ENCODE results near the gene VCP.

Gene VCP

DNA sequence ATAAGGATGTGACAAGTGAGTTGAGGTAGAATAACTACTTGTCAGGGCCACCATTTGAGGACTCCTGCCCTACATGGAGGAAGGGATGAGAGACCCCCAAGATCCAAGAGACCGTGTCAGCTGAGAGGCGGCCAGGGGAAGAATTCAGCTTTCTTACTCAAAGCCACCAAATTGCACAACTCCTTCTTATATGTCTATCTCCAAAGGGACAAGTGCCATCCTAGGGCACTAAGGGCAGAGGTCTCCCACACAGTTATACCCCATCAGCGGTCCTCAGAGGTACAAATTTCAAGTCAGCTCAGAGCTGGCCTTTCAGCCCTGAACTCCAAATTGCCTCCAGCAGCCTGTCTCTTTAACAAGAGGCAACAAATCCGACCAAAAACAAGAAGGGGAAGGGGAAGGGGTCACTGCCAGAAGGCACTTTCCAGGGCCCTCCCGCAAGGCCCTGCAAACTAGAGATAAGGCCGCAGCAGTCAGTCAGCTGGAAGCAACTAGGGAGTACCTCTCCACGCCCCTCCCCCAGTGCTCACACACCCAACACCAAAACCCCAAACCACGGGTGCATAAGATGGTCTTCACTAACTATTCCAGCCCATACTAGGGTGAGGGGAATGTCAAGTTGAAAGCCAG, 36.6 kb upstream of the VCP start:
- Histone ChIP-seq H3K27me3 (replicated peaks; ENCODE audit: control insufficient read depth, insufficient read depth, low read length) (no peaks in the 10 kb centered on the region), H3K4me1 (ENCODE audit: control insufficient read depth, insufficient read depth, low read length) (peaks cover 56% of the 10 kb centered on the region), H3K9me3 (ENCODE audit: control insufficient read depth, low read length) (no peaks in the 10 kb centered on the region), H3K36me3 (ENCODE audit: control insufficient read depth, insufficient read depth, low read length, severe bottlenecking) (peaks cover 47% of the 10 kb centered on the region), H3K9ac (ENCODE audit: low read length) (peak overlapping the region; percentile 2), H3K4me3 (ENCODE audit: low read length) (peak overlapping the region; percentile 96)
- DNase-seq (ENCODE audit: low read depth) = no peak

GRCh38 chr9:35108461-35108860, 36.0 kb upstream of the VCP start:
- peaks cover 55% of the 10 kb centered on the region for H3K4me1 ChIP-seq (ENCODE audit: control insufficient read depth, insufficient read depth, low read length)
- H3K9ac ChIP-seq (ENCODE audit: low read length) = no peak overlapping the region
- no peaks in the 10 kb centered on the region for H3K27me3 ChIP-seq (replicated peaks; ENCODE audit: control insufficient read depth, insufficient read depth, low read length)
- H3K4me3 ChIP-seq (ENCODE audit: low read length) = no peak overlapping the region
- no peak for DNase-seq (ENCODE audit: low read depth)
- H3K9me3 ChIP-seq (ENCODE audit: control insufficient read depth, low read length) = no peaks in the 10 kb centered on the region
- H3K36me3 ChIP-seq (ENCODE audit: control insufficient read depth, insufficient read depth, low read length, severe bottlenecking) = peaks cover 48% of the 10 kb centered on the region

GRCh38 chr9:35107297-35108290, 35.2 kb upstream of the VCP start:
- Histone ChIP-seq H3K4me3 (ENCODE audit: low read length) (no peak overlapping the region), H3K36me3 (ENCODE audit: control insufficient read depth, insufficient read depth, low read length, severe bottlenecking) (peaks cover 48% of the 10 kb centered on the region), H3K9ac (ENCODE audit: low read length) (no peak overlapping the region), H3K27me3 (replicated peaks; ENCODE audit: control insufficient read depth, insufficient read depth, low read length) (no peaks in the 10 kb centered on the region), H3K9me3 (ENCODE audit: control insufficient read depth, low read length) (no peaks in the 10 kb centered on the region), H3K4me1 (ENCODE audit: control insufficient read depth, insufficient read depth, low read length) (peaks cover 53% of the 10 kb centered on the region)
- DNase-seq (ENCODE audit: low read depth) = no peak

DNA sequence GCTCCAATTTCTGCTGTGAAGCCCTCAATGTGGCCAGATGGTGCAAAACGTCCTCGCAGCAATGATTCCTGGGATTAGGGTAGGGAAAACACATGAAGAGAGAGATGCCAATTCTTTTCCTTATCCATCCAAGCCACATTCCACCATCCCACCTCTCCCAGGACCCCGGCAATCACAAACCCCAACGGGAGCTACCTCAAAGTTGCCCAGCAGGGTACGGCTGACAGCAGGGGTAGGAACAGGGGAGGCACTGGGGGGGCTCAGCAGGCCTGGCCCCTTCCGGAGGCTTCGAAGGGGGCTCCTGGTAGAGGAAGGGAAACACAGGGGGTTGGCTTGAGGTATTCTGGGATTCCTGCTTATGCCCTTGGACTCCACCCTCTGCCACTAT, 33.9 kb upstream of the VCP start:
- no peak for DNase-seq (ENCODE audit: low read depth)
- Histone ChIP-seq H3K27me3 (replicated peaks; ENCODE audit: control insufficient read depth, insufficient read depth, low read length) (no peaks in the 10 kb centered on the region), H3K36me3 (ENCODE audit: control insufficient read depth, insufficient read depth, low read length, severe bottlenecking) (peaks cover 54% of the 10 kb centered on the region), H3K4me3 (ENCODE audit: low read length) (no peak overlapping the region), H3K9ac (ENCODE audit: low read length) (no peak overlapping the region), H3K4me1 (ENCODE audit: control insufficient read depth, insufficient read depth, low read length) (peaks cover 56% of the 10 kb centered on the region), H3K9me3 (ENCODE audit: control insufficient read depth, low read length) (no peaks in the 10 kb centered on the region)

- Histone ChIP-seq H3K36me3 (ENCODE audit: control insufficient read depth, insufficient read depth, low read length, severe bottlenecking) (peaks cover 60% of the 10 kb centered on the region), H3K9ac (ENCODE audit: low read length) (no peak overlapping the region), H3K4me1 (ENCODE audit: control insufficient read depth, insufficient read depth, low read length) (peaks cover 53% of the 10 kb centered on the region), H3K4me3 (ENCODE audit: low read length) (no peak overlapping the region), H3K9me3 (ENCODE audit: control insufficient read depth, low read length) (no peaks in the 10 kb centered on the region), H3K27me3 (replicated peaks; ENCODE audit: control insufficient read depth, insufficient read depth, low read length) (no peaks in the 10 kb centered on the region)
- no peak for DNase-seq (ENCODE audit: low read depth)
Observed at GRCh38 chr9:35105571-35106342, 33.3 kb upstream of the VCP start.

DNA sequence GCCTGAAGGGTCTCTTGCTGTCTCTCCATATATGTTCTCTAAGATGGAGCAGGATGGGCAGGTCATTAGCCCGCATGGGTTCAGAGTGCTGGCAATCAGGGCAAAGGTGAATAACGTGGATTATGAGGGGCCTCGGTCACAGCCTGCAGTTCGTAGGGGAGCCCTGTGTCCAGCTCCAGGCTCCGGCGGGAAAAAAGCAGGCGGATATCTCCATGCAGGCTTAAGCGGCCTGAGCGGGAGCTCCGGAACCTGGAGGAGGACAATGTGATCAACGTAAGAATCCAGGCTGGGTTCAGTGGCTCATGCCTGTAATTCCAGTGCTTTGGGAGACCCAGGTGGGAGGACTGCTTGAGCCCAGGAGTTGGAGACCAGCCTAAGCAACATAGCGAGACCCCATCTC, 32.7 kb upstream of the VCP start:
- Histone ChIP-seq H3K36me3 (ENCODE audit: control insufficient read depth, insufficient read depth, low read length, severe bottlenecking) (peaks cover 66% of the 10 kb centered on the region), H3K4me1 (ENCODE audit: control insufficient read depth, insufficient read depth, low read length) (peaks cover 47% of the 10 kb centered on the region), H3K4me3 (ENCODE audit: low read length) (no peak overlapping the region)

GRCh38 chr9:35104586-35104985, 32.2 kb upstream of the VCP start:
- H3K9me3 ChIP-seq (ENCODE audit: control insufficient read depth, low read length) = no peaks in the 10 kb centered on the region
- H3K9ac ChIP-seq (ENCODE audit: low read length) = peak overlapping the region; percentile 95
- H3K4me1 ChIP-seq (ENCODE audit: control insufficient read depth, insufficient read depth, low read length) = peaks cover 42% of the 10 kb centered on the region
- H3K4me3 ChIP-seq (ENCODE audit: low read length) = no peak overlapping the region
- H3K27me3 ChIP-seq (replicated peaks; ENCODE audit: control insufficient read depth, insufficient read depth, low read length) = no peaks in the 10 kb centered on the region
- no peak for DNase-seq (ENCODE audit: low read depth)
- H3K36me3 ChIP-seq (ENCODE audit: control insufficient read depth, insufficient read depth, low read length, severe bottlenecking) = peaks cover 72% of the 10 kb centered on the region

More for the DNA sequence above, 32.7 kb upstream of the VCP start:
- H3K27me3 ChIP-seq (replicated peaks; ENCODE audit: control insufficient read depth, insufficient read depth, low read length) = no peaks in the 10 kb centered on the region
- H3K9ac ChIP-seq (ENCODE audit: low read length) = no peak overlapping the region
- no peaks in the 10 kb centered on the region for H3K9me3 ChIP-seq (ENCODE audit: control insufficient read depth, low read length)
- DNase-seq (ENCODE audit: low read depth) = no peak

DNA sequence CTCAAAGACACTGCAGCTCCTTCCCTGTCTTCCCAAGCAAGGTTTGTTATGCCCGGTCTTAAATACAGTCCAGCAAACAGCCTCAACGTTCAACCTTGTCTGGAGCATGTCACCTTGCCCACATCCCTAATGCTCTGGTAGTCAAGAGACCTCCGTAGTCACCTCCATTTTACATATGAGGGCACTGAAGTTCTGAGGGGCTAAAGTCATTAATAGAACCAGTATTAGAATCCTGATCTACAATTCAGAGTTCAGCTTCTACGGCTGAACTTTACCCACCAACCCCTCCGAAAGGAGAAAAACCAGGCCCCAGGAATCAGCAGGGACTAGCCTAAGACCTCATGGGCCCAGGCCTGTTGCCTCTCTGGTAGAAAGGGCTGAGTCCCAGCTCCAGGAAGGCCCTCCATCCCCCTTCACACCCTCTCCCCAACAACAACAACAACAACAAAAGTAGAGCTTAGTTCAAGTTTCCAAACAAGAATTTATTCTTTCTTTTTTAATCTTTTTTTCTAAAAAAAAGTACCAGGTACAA, 31.3 kb upstream of the VCP start:
- DNase-seq (ENCODE audit: low read depth) = no peak
- peaks cover 33% of the 10 kb centered on the region for H3K4me1 ChIP-seq (ENCODE audit: control insufficient read depth, insufficient read depth, low read length)
- no peaks in the 10 kb centered on the region for H3K9me3 ChIP-seq (ENCODE audit: control insufficient read depth, low read length)
- H3K4me3 ChIP-seq (ENCODE audit: low read length) = peak overlapping the region; percentile 95
- H3K9ac ChIP-seq (ENCODE audit: low read length) = peak overlapping the region; percentile 95
- no peaks in the 10 kb centered on the region for H3K27me3 ChIP-seq (replicated peaks; ENCODE audit: control insufficient read depth, insufficient read depth, low read length)
- peaks cover 77% of the 10 kb centered on the region for H3K36me3 ChIP-seq (ENCODE audit: control insufficient read depth, insufficient read depth, low read length, severe bottlenecking)

DNA sequence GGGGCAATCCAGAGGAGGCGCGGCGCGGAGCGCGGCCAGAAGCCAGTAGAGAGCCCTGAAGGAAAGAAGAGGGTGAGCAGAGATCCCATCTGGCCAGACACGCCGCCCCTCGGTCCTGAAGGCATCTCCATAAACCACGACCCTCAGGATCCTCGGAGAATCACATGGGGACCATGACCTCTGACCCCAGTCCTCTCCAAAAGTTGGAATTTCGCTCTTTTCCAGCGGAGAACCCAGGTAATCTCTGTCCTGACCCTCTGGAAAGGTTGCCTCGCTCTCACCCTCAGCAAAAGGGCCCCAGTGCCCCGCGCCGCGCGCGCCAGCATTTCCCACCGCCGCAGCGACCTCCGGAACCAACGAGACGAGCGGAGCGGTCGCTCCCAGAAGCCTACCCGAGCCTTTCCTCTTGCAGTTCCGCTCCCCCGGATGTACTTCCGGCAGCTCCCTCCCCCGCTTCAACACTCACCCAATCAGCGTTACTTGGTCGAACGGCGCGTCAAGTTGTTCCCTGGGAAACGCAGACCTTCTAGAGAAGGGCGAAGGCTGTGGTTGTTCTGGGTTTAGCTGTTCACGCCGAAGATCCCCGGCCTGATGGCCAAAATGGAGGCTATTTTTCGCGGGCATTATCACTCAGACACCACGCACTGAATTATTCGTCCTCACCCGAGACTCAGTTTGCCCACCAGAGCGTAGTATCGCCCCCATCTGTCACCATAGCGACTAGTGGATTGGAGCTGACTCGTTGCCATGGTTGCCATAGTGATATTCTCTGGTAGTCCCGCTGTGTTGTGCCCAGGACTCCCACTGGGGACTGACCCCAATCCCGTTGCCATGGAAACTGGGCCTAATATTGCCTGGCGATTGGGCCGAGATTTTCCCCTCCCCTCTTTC, 30.6 kb upstream of the VCP start, which contains the start of gene STOML2:
STOML2 (minus strand) TSS at position 363 of the 891 bp plus-strand sequence; CDS start at position 326, 37 bp downstream.
- H3K9me3 ChIP-seq (ENCODE audit: control insufficient read depth, low read length) = no peaks in the 10 kb centered on the region
- H3K36me3 ChIP-seq (ENCODE audit: control insufficient read depth, insufficient read depth, low read length, severe bottlenecking) = peaks cover 70% of the 10 kb centered on the region
- peak within 1 kb of the TSS; percentile 95 for H3K9ac ChIP-seq (ENCODE audit: low read length)
- peak; percentile 98 for DNase-seq (ENCODE audit: low read depth)
- peak within 1 kb of the TSS; percentile 95 for H3K4me3 ChIP-seq (ENCODE audit: low read length)
- H3K27me3 ChIP-seq (replicated peaks; ENCODE audit: control insufficient read depth, insufficient read depth, low read length) = no peaks in the 10 kb centered on the region
- peaks cover 30% of the 10 kb centered on the region for H3K4me1 ChIP-seq (ENCODE audit: control insufficient read depth, insufficient read depth, low read length)

- Histone ChIP-seq H3K36me3 (ENCODE audit: control insufficient read depth, insufficient read depth, low read length, severe bottlenecking) (peaks cover 64% of the 10 kb centered on the region), H3K9ac (ENCODE audit: low read length) (peak overlapping the region; percentile 95), H3K4me1 (ENCODE audit: control insufficient read depth, insufficient read depth, low read length) (peaks cover 30% of the 10 kb centered on the region), H3K9me3 (ENCODE audit: control insufficient read depth, low read length) (no peaks in the 10 kb centered on the region), H3K4me3 (ENCODE audit: low read length) (peak overlapping the region; percentile 95), H3K27me3 (replicated peaks; ENCODE audit: control insufficient read depth, insufficient read depth, low read length) (no peaks in the 10 kb centered on the region)
- peak; percentile 48 for DNase-seq (ENCODE audit: low read depth)
Observed at GRCh38 chr9:35102465-35102768, 30.0 kb upstream of the VCP start.

All from adipocyte (in vitro differentiated cells).